T-helper 1 cell (primary cell): ENCODE data around the gene WWC2.

Source experiments
- DNase-seq, 5 donors: peaks; one replicate each; pipeline ENCODE4 v3.0.0-alpha.2; 2012 to 2020
- total RNA-seq, 4 donors: gene quantifications; one replicate each; lab custom pipeline; 2026; lab: John Stamatoyannopoulos, UW

Gene WWC2
- total RNA-seq = 9.6 to 17.6 (median 12.6) reads per million in 4 donors

DNA sequence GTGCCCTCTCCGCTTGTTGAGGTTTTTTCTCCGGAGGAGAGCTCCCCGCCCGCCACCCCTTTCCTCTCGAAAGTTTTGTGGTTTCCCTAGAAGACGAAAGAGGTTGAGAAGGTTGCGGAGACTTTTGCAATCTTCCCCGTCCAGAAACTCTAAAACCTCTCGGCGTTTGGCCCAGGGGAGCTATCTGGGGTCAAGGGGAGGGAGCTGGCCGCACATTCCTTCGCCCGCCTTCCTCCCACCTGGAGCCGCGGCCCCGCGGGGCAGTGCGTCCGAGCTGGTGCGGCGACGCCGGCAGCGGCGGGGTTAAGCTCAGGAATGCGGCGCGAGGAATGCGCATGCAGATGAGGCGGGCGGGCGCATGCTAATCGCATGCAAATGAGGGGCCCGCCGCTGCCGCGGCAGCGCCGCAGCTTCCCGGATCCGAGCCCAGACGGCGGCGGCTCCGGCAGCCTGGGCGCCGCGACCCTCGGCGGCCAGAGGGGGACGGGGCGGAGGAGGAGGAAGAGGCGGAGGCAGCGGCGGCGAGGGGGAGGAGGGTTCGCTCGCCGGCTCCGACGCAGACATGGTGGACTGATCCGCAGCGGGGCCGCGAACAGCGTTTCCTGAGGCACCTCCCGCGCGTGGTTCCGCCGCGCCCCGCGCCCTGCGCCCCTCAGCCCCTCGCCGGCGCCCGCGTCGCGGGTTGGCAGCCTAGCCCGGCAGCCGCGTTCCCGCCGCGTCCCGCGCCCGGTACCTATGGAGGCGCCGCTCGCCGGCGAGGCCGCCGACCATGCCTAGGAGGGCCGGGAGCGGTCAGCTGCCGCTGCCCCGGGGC, at the start of gene WWC2:
WWC2 (plus strand) TSS at position 535 of the 814 bp plus-strand sequence; CDS start at position 770, 235 bp downstream.
- peak; percentile 25 to 64 (median 48) for DNase-seq

DNA sequence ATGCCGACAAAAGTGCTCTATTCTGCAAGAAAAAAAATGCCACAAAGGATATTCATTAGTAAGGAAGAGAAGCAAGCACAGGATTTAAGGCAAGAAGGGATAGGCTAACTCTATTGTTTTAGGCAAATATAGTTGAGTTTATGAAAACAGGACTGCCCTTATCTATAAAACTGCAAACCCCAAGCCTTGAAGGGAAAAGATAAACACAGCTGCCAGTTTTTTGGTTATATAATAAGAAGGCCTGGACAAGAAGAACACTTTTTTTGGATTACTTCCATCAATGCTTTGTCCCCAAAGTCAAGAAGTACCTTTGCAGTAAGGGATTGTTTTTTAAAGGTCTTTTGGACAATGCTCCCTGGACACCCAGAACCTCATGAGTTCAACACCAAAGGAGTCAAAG, 45.4 kb upstream of the WWC2 start:
- no peak for DNase-seq

DNA sequence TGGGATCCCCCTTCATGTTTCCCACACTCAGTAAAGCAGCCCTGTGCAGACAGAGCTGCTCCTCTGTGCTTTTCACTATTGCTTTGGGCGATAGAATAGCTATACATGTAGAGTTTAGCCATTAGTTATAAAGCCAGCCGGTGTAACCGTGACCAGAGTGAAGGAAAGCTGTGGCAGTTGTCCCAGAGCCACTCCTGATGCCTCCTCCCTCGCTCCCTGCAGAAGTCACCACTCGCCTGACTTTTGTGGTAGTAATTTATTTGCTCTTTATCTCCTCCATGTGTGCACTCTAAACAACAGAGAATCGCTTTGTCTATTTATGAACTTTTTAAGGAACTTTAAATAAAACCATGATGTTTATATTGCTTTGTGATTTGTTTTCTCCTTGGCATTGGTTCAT, 41.8 kb upstream of the WWC2 start:
- DNase-seq = no peak

DNA sequence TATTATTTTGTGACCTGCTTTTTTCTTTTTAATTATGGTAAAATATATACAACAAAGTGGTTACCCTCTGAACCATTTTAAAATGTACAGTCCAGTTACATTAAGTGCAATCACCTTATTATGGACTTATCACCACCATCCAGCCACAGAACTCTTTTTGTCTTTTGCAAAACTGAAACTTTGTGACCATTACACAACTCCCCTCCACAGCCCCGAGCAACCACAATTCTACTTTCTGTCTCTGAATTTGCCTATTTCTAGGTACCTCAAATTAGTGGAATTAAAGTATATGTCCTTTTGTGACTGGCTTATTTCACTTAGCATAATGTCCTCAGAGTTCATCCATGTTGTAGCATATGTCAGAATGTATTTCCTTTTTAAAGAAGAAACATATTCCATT, 39.3 kb upstream of the WWC2 start:
- DNase-seq = no peak

DNA sequence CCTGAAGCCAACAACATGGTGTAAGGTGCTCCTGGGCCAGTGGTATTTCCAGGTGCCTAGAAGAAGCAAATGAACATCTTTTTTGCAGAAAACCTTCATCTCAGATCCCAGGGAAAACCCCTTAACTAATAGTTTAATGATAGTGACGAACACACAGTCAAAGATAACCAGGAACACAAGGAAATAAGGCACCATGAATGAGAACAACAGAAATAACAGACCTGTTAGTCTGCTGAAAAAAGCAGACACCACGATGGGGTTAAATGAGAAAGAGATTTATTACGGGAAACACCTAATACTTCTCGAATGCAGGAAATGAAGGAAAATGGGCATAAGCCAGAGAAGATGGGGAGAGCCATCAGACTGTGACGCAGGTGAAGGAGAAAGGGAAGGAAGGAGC, 30.6 kb upstream of the WWC2 start:
- no peak for DNase-seq

DNA sequence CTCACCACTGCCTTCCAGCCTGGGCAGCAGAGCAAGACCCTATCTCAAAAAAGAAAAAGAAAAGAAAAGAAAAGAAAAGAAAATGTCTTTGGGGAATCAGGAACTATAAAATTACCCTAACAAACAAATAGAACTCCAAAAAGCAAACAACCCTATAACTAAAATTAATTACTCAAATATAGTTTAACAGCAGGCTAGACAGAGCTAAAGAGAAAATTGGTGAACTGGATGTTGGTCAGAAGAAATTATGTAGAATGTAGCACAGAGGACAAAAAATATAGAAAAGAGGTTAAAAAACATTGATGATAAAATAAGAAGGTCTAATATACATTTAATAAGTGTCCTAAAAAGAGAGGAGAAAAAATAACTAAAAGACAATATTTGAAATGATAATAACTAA, 27.8 kb upstream of the WWC2 start:
- DNase-seq = no peak

DNA sequence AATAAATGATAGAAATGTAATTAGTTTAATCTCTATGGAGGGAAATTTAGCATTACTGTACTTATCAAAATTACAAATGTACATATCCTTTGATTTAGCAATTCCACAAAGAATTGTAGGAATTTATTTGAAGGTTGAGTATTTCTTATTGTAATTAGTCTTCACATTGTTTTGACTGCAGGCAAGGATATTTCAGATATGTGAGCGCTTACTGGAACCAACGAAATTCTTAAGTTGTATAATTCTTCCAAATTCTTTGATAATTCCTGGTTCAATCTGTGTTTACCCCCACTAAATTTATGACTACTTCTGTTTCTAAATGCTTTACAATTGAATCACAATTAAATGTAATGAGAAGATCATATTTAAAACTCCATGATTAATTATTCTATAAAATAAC, 26.9 kb upstream of the WWC2 start:
- DNase-seq = no peak

DNA sequence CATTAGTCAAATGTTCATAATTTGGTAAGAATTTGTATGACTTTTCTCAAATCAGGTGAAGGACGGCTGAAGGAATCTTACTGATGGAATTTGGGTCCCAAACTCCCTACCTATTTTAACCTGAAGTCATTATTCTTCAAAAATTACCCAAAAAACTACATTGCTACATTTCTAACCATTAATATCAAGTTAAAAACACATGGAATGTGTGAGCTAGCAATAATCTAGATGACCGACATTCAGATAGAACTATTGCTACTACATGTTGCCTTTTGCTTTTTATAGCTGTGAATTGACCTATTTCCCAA, 25.3 kb upstream of the WWC2 start:
- DNase-seq = no peak

DNA sequence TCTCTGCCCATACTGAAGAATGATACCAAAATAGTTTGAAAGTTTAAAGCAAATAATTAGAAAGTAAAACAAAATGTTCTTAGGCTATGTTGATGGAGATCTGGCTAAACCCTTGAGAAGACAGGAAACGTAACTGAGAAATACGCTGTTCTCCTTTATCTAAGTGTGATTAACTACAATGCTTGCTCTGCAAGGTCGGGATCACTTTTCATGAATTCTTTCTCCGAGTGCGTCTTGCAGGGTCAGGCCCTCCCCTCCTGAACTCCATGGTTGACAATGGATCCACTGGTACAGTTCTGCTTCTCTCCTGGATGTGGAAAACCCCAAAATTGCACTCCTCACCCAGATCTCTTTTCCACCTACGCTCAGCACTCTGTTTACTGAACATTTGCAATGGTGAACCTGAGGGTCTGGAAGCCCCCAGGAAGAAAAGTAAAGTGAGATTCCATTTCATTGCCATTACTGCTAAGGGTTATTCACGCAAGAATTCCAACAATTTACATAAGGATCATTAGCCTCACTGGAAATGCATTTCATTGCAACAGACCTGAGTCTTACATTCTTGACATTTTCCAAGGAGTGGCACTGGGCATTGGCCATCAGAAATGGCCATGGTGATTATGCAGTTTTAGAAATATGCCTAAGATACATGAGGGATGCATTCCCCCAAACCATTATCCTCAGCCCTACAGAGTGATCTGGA, 24.6 kb upstream of the WWC2 start:
- no peak for DNase-seq

DNA sequence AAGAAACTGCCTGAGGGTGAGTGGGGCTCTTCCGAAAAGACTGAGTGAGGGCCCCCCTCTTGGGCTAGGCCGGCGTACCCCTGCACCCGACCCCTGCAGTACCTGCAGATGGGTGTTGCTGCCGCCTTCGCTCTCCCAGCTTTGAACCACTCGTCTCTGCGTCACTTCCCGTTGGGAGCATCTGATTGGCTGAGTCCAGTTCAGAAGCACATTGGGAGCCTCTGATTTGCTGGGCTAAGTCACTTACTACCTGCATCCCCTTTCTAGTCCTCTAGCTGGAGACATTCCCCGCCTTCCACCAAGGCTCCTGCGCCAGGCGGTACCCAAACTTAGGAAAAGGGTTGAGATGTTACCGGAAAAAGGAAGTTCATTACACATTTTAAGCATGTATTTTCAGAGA, 20.4 kb upstream of the WWC2 start:
- DNase-seq = no peak

DNA sequence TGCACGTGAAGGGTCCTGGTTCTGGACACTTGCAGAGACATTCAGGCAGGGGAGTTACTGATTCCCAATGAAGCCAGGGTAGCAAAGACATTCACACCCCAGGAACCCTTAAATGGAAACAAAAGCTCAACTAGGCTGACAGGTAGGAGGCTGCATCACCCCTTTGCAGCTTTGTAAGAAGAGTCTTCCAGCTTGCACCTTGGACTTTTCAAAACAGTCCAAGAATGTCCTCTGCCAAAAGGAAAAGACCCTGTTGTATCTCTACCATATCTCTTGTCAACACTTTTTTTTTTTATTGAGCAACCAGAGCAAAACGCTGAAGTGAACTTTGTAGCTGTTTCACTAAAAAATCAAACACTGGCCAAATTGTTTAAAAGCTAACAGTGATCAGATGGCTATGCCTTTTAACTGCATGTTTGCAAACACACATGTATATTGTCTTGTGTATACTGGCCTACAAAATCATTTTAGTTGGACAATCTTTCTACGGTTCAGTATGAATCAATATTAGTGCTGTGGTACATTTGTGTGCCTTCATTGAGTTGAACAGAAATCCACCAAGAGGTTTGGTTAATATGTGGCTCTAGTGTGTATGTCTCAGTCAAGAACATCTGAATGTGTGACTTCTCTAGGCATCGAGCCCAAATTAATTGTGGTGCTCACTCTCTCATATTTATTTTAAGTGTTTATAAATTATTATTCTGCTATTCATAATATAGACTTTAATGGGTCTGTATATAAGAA, 18.5 kb upstream of the WWC2 start:
- no peak for DNase-seq

DNA sequence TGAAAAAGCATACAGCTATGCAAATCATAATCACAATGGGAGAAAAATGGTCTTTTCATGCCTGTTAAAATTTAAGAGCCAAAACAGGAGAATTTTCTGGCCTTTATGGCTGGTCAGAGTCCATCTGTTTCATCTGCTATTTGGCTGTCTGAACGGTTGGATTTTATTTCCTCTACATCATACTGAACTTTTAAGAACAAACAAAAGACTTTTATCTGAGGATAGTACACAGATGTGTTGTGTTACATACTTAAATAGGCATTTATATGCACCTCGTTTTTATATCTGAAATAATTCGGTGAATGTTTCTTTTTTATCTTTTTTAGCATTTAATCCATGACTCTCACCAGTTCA, 18.0 kb upstream of the WWC2 start:
- DNase-seq = no peak

DNA sequence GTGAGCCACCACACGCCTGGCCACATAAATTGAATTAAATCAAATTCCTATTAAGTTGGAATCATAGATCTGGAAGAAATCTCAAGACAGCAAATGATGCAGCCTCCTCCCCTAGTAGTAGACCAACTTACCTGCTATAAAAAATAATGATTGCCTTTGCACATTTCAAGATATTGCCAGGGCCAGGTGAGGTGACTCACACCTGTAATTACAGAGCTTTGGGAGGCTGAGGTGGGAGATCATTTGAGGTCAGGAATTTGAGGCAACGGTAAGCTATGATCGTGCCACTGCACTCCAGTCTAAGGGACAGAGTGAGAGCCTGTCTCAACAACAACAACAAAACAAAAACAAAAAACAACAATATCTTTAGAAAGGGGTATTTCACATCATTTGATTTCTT, 17.0 kb upstream of the WWC2 start:
- no peak for DNase-seq

DNA sequence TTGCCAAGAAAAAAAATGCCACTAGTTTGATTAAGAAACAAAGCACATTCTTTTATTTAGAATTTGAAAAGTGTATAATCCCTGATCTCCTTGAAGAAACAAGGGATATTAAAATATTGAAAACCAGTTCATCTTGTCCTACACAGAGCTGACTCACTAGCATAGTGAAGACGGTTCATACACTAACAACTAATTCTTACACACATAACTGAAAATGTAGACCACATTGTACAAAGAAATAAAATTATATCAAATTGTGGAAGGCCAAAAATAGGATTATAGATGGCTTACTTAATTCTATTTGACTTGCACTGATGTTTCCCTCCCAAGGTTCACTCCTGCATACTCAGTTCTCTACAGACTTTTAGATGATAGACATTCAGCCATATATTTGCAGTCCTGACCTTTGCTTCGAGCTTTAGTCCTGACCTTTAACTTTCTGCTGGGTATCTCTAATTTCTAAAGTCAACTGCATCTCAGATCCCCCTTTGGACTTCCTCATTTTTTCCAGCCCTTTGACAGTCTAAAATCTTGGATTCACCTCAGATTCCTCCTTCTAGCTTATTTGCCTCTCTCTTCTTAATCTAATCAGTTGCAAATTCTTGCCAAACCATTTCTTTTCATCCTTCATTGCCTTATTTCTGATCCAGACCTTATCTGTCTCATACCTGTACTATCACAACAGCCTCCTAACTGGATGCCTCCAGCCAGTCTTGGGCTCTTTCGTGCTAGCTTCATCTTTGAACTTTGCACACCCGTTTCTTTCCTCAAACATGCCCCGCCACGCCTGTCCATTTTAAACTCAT, 4.5 kb upstream of the WWC2 start:
- DNase-seq = no peak

DNA sequence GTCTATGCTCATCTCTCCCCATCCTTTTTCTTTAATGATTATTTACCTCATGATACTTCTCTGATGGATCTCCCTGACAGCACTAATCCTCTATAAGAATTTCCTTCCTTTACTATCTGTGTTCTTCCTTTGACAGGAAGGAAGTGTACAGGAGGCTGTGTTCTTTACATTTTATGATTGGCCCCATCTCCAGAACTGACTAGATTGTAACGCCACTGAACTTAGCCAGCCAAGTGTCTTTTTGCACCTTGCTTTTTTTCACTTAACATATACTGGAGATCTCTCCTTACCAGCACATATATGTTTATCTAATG, 3.9 kb upstream of the WWC2 start:
- no peak for DNase-seq

DNA sequence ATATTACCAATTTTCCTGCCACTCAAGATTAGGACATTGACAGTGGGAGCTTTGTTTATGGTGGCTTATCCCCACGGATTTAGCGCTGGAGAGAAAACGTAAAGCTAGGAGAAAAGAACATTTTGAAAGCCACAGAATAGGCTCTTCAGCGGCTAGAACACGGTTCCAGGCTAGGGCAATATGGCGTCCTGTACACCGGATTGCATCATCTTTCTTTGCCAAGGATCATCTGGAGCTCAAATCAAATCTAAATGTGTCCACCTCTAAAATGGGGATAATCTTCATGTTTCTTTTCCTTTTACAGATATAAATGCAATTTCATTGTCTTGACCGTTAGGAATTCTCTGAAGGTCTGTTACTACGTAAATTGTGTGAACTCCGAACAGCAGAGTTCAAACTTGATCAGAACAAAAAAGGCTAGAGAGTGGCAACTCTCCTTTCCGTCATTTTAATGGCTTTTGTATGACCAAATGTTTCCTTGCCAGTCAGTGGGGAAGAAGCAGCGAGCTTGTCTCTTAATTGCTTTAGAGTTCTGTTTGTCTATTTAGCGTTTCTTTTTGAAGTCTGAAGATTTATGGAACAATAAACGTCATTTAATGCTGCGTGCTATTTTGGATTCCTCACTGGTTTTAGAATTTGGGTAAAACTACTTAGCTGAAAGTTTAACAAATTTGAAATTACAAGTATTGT, 2.6 kb upstream of the WWC2 start:
- DNase-seq = no peak

DNA sequence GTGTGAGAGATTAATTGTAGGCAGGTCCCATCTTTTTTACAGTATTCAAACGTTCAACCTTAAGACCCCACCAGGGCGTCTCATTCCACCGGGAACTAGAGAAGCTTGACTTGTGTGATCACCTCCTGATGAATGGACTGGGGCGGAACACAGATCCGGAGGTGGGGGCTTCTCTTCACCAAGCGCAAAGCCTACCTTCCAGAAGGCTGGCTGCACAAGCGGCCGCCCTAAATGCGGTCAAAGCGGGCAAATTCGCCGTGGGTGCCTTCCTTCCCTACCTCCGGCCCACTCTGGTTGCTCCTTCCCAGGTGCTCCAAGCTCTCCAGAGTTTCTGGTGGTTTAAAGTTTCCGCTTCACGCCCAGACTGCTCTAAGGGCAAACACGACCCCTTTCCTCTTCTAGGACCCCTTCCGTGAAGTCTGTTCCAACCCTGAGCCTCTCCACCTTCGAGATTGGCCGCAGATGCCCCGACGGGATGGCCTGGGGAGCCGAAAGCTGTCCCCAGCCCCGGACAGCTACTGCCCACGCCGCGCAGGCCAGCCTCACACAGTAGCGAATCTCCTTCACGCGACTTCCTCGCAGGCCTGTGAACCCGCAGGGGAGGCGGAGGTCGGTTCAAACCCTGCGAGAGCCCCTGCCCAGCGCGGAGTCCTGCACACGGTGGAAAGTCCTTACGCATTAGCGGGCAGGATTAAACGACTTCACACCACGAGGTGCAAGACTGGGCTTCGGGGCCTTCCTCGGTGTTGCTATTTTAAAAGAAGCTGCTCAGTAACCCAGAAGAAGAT, 1.6 kb upstream of the WWC2 start:
- peak in 3 of 5 donors; percentile 4 to 11 (median 5) for DNase-seq

DNA sequence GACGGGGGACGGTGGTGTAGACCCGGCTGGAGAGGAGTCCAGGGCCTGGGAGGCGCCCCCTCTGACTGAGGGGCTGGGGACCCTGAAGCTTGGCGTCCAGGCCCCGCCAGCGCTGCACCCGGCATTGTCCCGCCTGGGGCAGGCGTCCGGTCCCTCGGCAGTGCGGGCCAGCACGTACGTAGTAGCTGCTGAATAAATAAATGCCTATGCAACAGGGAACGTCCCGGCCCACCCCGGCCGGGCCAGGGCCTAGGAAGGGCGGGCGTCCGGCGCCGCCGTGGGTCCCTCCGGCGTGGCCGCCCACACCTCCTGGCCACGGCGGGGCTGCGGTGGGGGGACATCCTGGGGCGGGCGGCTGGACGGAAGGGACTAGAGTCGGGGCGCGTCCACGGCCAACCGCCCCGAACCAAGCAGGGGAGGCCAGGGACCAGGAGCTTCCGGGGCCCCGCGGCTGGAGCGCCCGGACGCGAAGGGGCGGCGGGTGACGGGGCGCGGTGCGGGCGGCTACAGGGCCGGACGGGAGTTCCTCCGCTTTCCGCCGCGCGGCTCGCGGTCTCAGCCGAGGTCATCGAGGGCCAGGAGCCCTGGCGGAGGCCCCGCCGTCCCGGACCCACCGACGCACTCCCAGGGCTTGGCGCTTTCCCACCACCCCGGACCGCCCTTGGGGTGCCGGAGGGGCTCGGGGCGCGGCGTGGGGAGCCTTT, 886 bp upstream of the WWC2 start:
- peak in 2 of 5 donors; percentile 18 for DNase-seq

DNA sequence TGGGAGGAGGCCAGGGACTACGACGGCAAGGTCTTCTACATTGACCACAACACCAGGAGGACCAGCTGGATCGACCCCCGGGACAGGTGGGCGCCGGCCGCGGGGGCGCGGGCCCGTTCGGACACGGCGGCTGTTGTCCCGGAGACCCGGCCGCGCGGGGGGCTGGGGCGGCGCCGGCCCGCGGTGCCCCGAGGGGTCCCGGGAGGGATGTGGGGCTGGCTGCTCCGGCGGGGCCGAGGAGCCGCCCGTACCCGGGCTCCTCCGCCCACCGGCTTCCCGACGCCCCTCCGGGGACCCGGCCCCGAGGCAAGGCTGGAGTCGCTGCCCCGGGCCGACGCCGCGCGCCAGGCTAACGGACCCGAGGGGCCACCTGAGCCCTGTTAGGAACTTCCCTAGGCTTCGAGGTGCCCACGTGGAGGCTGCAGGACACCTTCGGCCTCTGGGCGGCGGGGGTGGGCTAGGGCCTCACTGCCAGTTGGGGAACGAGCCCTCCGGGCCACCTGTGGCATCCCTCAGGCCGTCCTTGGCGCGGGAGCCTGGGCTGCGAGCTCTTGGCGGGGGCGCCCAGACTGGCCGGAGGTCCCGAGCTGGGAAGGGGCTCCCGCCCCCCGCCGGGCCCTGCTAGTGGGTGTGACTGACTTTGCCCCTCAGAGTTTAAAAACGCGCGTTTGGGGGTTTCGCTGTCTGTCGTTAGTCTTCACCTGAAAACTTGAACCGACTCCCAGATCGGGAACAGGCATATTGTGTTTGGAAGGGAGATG, 660 bp downstream of the WWC2 start:
- DNase-seq = peak in 1 of 5 donors; percentile 3

DNA sequence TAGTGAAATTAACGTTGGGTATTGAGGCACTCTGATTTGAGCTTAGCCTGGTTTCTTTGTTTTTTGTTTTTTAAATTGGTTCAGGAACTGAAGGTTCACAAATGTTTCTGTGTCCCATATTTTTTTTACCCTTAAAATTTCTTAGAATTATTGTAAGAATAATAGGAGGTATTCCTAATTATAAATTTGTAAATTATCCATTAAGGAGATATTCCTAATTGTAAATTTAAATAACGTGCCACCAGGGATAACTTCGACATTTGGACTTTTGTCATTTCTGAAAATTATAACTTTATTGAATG, 1.2 kb downstream of the WWC2 start:
- DNase-seq = no peak
